Hematopoietic multipotent progenitor cell treated with erythropoietin and hydrocortisone succinate and interleukin-3 and kit ligand, for 17 days (in vitro differentiated cells): Measurements from ENCODE around the gene ZBTB7C.

ENCODE experiments used
- DNase-seq: peaks from one replicate; pipeline ENCODE4 v3.0.0-alpha.2; 2015; ENCODE audit warnings: low spot score

Gene ZBTB7C

GRCh38 chr18:48418539-48419276, 9.5 kb upstream of the ZBTB7C start:
- DNase-seq: no peak

- DNase-seq: no peak
These were observed 8.8 kb upstream of the ZBTB7C start for GRCh38 chr18:48417985-48418384.

GRCh38 chr18:48413342-48413741, 4.2 kb upstream of the ZBTB7C start:
- no peak for DNase-seq

GRCh38 chr18:48412339-48412929, 3.3 kb upstream of the ZBTB7C start:
- no peak for DNase-seq

GRCh38 chr18:48410095-48410920, 1.1 kb upstream of the ZBTB7C start:
- DNase-seq: peak; percentile 27

GRCh38 chr18:48409591-48410094, 460 bp upstream of the ZBTB7C start:
- no peak for DNase-seq

GRCh38 chr18:48408111-48408726, 964 bp downstream of the ZBTB7C start:
- DNase-seq: no peak

GRCh38 chr18:48407358-48407757, 1.8 kb downstream of the ZBTB7C start:
- no peak for DNase-seq

- DNase-seq: no peak
These were observed 3.2 kb downstream of the ZBTB7C start for GRCh38 chr18:48405978-48406377.

GRCh38 chr18:48404716-48405507, 4.3 kb downstream of the ZBTB7C start:
- DNase-seq: no peak

- DNase-seq: no peak
These were observed 6.2 kb downstream of the ZBTB7C start for GRCh38 chr18:48402953-48403352.

GRCh38 chr18:48399303-48400075, 9.7 kb downstream of the ZBTB7C start:
- no peak for DNase-seq

GRCh38 chr18:48398074-48398473, 11.1 kb downstream of the ZBTB7C start:
- no peak for DNase-seq

GRCh38 chr18:48397021-48397420, 12.2 kb downstream of the ZBTB7C start:
- no peak for DNase-seq

GRCh38 chr18:48396561-48396960, 12.6 kb downstream of the ZBTB7C start:
- DNase-seq: no peak

GRCh38 chr18:48395646-48396045, 13.5 kb downstream of the ZBTB7C start:
- no peak for DNase-seq

- no peak for DNase-seq
These were observed 15.0 kb downstream of the ZBTB7C start for GRCh38 chr18:48394176-48394575.

- no peak for DNase-seq
These were observed 15.4 kb downstream of the ZBTB7C start for GRCh38 chr18:48393776-48394175.

GRCh38 chr18:48393170-48393569, 16.0 kb downstream of the ZBTB7C start:
- no peak for DNase-seq

- no peak for DNase-seq
These were observed 16.9 kb downstream of the ZBTB7C start for GRCh38 chr18:48392268-48392667.

- no peak for DNase-seq
These were observed 17.3 kb downstream of the ZBTB7C start for GRCh38 chr18:48391868-48392267.
